Right forelimb (tissue), 1 donor: ENCODE data around the gene NTN5.

ENCODE experiments used
- DNase-seq: peaks from one replicate; pipeline ENCODE4 v3.0.0-alpha.2; 2018

Gene NTN5

GRCh38 chr19:48613024-48613851 lies 59.6 kb downstream of the NTN5 start:
- DNase-seq: no peak

GRCh38 chr19:48611872-48612271 lies 60.9 kb downstream of the NTN5 start:
- DNase-seq: no peak
